Central memory CD4-positive, alpha-beta T cell (primary cell): ENCODE measurements around the gene ZNF212.
"Not testable (repeated sequence)": the region's sequence is repeated elsewhere in the genome, so short reads cannot be mapped to it uniquely, and the experiment has no call there.

ENCODE experiments used
- DNase-seq: peaks from one replicate; pipeline ENCODE4 v3.0.0; 2022

Gene ZNF212

DNA sequence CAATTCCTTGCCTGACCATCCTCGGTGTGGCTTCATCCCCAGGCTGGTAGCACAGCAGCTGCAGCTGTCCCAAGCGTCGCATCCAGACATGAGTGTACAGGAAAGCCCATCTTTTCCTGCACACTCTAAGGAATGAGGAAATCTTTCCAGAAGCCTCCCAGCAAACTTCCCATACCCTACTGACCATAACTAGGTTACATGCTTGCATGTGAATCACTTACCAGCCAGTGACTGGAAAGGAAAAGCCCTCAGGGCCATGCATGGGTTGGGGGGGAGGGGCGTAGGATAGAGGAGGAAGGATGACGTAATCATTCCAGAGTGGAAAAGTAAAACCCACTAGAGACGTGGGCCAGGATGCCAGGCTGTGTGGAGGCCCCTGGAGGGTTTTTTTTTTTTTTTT, 18.9 kb upstream of the ZNF212 start:
- DNase-seq = no peak

DNA sequence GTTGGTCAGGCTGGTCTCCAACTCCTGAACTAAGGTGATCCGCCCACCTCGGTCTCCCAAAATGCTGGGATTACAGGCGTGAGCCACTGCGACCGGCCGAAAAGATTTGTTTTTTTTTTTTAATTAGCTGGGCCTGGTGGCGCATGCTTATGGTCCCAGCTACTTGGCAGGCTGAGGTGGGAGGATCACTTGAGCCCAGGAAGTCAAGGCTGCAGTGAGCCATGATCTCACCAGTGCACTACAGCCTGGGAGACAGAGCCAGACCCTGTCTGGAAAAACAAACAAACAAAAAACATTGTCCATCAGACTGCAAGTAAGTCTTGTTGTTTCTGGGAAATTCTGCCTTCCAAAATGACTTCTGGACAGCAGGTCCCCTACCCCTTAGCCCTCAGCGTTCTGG, 16.3 kb upstream of the ZNF212 start:
- DNase-seq = no peak

DNA sequence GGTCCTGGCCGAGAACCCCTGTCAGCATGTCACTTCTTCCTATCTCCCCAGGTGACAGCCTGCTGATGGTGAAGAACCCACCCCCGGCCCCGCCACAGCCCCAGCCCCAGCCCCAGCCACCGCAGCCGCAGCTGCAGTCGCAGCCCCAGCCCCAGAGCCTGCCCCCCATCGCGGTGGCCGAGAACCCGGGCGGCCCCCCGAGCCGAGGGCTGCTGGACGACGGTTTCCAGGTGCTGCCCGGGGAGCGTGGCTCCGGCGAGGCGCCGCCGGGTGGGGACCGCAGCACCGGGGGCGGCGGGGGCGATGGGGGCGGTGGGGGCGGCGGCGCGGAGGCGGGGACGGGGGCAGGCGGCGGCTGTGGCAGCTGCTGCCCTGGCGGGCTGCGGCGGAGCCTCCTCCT, 15.7 kb upstream of the ZNF212 start:
- no peak for DNase-seq

DNA sequence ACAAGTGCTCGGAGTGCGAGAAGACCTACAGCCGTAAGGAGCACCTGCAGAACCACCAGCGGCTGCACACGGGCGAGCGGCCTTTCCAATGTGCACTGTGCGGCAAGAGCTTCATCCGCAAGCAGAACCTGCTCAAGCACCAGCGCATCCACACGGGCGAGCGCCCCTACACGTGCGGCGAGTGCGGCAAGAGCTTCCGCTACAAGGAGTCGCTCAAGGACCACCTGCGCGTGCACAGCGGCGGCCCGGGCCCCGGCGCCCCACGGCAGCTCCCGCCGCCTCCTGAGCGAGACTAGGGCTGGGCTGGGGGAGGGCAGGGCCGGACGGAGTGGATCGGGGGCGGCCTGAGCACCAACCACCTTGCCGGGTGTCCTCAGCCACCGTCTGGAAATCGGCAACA, 15.1 kb upstream of the ZNF212 start:
- no peak for DNase-seq

DNA sequence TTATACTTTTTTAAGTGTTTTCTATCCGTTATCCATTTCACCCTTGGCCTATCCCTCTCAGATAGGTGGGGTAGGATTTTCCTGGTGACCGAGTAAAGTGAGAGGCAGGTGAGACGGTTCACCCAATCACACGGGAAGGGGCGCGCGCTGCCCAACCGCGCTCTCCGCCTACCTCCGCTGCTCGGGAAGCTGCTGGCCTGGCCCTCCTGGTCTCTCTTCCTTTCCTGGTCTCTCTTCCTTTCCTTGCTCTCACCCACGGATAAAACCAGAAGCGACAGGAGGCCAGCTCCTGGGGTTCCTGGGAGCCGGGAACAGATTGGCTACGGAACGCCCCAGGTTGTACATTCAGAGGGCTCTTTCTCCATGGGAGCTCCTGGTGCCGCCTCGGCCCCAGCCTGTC, 14.3 kb upstream of the ZNF212 start:
- no peak for DNase-seq

DNA sequence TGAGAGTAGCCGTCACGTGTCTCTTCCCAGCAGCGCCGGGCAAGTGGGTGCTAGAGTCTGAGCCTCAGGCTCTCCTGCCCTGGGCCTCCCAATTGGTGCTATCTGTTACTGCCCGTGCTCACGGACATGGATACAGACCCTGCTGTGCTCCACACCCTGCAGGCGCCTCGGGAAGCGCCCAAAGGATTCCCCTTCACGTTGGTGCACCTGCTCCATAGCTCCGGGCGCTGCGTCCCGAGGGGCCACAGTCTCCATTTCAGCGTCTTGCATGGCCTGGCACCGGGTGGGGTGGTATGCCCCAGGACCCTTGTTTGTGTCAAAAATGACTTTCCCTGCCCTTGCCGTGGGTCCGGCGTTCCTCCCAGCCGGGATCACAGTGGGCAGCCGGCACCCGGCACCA, 13.8 kb upstream of the ZNF212 start:
- no peak for DNase-seq

DNA sequence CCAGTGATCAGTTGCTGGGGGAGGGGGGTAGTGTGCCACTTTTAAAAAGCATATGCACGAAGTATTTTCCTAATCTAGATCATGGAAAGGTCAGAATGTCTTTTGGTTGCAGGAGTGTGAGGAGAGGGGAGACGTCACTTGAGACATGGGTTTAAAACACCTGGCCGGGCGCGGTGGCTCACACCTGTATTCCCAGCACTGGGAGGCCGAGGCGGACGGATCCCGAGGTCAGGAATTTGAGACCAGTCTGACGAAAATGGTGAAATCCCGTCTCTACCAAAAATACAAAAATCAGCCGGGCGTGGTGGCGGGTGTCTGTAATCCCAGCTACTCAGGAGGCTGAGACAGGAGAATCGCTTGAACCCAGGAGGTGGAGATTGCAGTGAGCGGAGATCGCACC, 13.1 kb upstream of the ZNF212 start:
- DNase-seq = not testable (repeated sequence)

DNA sequence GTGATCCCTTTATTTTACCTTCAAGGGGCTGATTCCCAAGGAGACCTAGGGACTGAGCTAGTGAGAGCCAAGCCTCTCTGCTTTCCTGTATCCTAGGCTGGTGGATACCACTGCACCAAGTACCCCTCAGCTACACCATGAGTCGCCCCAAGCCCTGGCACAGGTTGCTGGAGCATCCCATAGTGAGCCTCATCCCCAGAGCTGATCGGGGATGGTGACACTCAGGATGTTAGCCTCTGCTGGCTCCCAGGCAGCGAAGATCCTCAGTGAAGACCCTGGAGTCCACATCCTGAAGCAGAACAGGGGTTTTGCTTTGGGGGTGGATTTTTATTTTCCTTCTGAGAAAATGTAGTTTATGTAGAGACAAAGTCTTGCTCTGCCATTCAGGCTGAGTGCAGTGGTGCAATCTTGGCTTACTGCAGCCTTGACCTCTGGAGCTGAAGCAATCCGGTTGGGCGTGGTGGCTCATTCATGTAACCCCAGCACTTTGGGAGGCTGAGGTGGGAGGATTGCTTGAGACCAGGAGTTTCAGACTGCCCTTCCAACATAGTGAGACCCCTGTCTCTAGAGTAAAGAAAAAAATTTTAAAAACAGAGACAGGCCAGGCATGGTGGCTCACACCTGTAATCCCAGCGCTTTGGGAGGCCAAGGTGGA, 12.5 kb upstream of the ZNF212 start:
- DNase-seq = no peak

DNA sequence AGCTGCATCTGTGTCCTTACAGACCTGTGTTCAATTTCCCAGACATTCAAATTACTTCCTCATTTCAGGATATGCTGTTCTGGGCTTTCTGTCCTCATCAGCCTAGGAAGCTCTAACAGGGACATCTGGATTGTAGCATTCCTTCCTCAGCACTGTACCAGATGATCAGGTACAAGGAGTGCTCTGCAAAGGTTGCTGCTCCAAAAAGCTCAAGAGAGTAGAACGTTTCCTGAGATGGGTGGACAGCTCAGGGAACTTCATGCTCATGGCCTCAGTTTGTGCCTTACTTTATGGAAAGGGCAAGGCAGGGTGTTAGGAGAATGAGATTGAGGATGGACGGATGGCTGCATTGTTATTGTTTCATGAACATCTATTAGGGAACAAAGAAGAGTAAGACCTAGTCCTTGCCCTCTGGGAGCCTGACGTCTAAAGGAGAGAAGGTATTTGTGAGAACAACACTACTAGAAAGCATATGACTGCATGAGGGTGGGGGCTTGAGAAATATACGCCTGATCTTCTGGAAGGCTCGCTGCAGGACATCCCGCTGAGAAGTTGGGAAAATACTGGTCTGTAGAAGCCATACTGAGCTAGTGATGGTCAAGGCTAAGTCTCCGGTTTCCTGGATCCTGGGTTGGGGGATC, 10.5 kb upstream of the ZNF212 start:
- no peak for DNase-seq

DNA sequence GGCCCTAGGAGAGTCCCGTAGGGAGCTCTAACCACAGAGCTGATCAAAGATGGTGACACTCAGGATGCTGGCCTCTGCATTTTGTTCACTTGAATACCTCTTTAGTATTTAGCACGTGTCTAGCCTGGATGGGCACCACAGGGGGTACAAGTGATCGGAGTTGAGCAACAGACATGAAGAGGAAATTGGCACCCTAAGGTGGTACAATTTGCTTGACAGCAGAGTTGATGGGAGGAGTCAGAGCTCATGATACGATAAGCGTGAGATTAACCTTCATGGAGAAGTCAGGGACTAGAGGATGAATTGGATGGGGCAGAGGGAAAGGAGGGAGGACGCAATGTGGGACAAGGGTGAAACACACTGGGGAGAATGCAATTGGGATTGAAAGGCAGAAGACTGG, 9.9 kb upstream of the ZNF212 start:
- DNase-seq = no peak

DNA sequence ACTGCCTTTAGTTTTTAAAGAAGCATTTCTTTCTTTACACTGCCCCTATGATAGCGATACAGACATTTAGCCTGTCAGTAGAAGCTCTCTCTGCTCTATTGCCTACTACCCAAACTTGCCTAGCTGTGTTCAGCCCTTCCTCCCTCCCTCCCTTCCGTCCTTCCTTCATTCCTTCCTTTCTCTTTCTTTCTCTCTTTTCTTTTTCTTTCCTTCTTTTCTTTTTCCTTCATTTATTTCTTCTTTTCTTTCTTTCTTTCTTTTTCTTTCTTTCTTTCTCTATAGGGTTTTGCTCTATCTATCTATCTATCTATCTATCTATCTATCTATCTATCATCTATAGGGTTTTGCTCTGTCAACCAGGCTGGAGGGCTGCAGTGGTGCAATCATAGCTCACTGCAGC, 7.1 kb upstream of the ZNF212 start:
- no peak for DNase-seq

DNA sequence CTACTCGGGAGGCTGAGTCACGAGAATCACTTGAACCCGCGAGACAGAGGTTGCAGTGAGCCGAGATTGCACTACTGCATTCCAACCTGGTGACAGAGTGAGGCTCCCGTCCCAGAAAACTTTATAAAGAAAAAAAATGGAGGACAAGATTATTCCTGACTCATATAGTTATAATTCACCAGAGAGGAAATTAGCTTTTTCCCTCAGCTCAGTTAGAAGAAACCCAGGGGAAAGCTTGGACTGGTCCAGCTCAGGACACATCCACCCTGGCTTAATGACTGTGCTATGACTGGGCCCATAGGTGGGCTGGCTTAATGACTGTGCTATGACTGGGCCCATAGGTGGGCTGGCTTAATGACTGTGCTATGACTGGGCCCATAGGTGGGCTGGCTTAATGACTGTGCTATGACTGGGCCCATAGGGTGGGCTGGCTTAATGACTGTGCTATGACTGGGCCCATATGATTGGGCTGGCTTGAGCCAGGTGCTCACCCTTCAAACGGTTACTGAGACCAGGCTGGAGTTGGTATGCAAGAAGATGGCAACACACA, 5.7 kb upstream of the ZNF212 start:
- not testable (repeated sequence) for DNase-seq

DNA sequence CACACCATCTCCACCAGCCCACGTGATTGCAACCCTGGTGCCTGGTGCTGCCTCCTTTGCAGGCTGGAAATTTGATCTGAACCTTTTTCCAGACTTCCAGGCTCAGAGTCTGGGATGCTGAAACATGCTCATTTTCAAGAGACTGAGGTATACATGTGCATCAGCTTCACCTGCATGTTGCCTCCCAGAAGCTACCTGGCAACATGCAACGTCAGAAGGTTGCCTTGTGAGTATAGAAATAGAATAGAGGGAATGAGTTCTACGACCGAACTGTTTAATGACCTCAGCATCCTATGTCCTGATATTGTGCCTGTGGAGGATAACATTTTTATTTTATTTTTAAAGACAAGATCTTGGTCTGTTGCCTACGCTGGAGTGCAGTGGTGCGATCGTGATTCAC, 1.9 kb upstream of the ZNF212 start:
- DNase-seq = no peak

DNA sequence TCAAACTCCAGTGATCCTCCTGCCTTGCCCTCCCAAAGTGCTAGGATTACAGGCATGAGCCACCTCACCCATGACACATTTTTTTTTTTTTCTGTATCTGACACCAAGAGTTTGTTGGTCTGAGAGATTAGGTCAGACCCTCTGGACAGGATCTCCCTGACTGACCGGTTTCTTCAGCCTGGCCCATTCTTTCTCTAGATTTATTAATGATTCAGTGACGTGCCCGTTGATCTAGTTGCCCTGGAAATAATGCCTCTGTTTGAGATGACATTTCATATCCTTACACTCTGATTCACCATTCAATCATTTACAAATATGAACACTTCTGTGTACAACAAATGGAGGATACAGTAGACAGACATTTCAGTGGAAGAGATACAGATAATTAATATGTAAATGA, 1.4 kb upstream of the ZNF212 start:
- DNase-seq = no peak

DNA sequence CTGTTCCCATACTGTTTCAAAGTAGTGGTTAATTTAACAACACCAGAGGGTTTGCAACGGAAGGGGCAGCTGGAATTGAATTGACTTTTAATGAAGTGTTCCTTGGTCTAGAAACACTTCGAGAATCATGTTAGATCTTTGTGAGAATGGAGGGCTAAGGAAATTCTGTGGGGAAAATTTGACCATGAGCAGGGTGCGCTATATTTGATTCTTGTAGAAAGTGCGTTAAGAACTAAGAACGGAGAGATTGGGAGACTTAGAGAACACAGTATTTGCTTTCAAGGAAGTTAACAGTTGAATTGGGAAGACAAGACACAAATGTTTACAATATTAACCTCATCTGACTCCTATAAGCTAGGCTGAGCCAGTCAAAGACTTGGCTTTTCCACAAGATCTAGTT, 1.2 kb downstream of the ZNF212 start:
- DNase-seq = no peak

DNA sequence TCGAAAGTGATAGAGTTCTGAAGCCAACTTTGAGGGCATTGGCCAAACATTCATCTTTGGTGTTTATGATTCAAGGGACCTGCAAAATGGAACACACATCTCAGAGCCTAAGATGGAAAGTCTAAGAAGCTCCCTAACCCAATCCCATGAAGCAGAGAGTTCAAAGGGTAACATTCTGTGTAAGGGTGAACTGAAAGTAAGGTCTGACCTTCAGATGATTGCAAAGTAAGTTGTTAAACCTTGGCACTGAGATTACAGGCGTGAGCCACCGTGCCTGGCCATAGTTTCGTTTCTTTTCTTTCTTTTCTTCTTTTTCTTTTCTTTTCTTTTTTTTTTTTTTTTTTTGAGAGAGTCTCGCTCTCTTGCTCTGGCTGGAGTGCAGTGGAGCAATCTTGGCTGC, 2.2 kb downstream of the ZNF212 start:
- DNase-seq = no peak

DNA sequence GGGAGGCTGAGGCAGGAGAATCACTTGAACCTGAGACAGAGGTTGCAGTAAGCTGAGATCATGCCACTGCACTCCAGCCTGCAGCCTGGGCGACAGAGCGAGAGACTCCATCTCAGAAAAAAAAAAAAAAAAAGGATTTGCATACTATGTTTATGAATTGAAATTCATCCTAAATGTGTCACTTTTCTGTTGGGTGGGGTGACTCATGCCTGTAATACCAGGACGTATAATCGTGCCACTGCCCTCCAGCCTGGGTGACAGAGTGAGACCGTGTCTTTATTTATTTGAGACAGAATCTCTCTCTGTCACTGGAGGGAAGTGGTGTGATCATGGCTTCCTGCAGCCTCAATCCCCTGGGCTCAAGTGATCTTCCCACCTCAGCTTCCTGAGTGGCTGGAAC, 5.8 kb downstream of the ZNF212 start:
- DNase-seq = no peak

DNA sequence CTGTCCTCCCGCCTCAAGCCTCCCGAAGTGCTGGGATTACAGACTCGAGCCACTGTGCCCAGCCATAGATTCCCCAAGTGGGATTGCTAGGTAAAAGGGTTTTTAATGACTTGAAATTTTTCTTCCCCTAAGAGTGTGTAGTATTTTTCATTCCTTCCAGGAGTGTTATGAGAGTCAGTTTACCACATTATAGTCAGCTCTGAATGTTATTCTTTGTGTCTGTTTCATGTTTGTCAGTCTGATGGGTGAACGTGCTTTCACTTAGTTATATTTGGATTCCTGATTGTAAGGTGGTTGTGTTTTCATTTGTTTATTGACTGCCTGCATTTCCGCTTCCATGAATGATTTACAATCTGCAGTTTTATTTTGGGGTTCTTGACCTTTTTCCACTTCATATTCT, 6.3 kb downstream of the ZNF212 start:
- no peak for DNase-seq

DNA sequence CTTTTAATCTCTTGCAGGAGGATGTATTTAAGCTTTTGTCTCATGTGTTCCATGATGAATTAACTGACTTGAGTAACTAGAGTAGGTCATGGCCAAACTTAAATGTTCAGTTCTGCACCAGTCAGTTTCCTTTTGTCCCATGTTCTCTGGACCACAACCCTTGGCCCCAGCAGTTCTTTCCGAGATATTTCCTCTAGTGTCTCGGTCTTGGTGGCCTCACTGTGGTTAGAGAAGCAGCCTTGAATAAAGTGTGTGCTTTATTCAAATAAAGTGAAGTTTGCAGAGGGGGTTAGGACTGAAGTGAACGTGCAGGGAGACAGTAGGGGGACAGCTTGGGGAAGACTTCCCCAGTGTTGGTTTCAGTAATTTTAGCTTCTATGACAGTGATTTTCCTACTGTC, 9.3 kb downstream of the ZNF212 start:
- DNase-seq = no peak

DNA sequence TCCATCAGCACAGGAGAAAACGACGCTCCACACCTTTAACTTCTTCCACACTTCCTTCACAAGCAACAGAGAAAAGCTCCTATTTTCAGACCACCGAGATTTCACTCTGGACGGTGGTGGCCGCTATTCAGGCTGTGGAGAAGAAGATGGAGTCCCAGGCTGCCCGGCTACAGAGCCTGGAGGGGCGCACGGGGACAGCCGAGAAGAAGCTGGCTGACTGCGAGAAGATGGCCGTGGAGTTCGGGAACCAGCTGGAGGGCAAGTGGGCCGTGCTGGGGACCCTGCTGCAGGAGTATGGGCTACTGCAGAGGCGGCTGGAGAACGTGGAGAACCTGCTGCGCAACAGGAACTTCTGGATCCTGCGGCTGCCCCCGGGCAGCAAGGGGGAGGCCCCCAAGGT, 10.7 kb downstream of the ZNF212 start:
- not testable (repeated sequence) for DNase-seq

DNA sequence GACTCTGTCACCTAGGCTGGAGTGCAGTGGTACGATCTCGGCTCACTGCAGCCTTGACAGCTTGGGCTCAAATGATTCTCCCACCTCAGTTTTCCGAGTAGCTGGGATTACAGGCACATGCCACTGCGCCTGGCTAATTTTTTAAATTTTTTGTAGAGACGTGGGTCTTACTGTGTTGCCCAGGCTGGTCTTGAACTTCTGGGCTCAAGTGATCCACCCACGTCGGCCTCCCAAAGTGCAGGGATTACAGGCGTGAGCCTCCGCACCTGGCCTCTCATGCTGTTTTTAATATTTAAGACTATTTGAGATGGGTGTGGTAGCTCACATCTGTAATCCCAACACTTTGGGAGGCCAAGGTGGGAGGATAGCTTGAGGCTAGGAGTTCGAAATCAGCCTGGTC, 12.1 kb downstream of the ZNF212 start:
- DNase-seq = not testable (repeated sequence)

DNA sequence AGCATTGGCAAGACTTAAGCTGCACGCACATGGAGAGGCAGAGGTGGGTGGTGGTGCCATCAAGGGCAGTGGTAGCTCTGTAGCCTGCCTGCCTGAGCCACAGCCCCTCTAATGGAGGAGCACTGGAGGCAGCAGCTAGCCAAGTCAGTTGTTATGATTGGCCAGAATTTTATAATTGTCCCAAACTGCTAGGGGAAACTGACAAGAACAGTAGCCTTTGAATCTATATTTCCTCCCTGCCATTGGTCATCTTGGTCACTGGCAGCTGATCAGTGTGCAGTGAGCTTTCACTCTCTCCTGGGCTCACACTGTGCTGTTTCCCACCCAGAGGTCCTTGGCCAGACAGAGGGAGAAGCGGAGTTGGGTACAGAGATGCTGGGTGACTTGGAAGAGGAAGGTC, 12.9 kb downstream of the ZNF212 start:
- no peak for DNase-seq

DNA sequence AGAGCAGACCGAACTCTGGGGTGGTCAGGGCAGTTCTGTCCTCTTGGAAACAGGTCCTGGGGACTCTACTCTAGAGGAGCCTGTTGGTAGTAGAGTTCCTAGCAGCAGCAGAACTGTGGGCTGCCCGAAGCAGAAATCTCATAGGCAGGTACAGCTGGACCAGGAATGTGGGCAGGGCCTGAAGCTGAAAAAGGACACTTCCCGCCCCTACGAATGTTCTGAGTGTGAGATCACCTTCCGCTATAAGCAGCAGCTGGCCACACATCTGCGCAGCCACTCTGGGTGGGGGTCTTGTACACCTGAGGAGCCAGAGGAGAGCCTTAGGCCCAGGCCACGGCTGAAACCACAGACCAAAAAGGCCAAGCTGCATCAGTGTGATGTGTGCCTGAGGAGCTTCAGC, 14.2 kb downstream of the ZNF212 start:
- DNase-seq = no peak

DNA sequence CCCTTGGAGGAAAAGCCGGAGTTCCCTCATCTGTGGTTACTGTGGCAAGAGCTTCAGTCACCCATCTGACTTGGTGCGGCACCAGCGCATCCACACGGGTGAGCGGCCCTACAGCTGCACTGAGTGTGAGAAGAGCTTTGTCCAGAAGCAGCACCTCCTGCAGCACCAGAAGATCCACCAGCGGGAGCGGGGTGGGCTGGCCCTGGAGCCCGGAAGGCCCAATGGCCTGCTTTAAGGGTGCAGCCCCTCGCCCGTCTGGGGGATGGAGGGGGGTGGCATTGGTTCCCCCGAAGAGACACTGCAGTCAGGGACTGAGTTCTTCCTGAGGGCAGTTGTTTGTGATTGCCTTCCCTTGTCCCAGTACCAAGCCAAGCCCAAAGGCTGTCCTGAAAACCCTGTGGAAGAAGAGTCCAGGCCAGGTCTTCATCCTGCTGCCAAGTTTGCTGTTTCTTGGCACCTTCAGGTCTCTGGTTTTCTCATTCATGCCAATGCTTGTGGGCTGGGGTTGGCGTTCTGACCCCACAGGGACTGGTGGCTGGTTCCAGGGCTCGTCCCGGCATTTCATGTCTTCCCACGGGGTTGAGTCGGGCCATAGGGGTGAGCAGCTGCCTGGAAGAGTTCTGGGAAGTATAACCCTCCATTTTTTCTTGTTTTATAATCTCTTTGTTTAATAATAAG, 14.9 kb downstream of the ZNF212 start:
- DNase-seq = no peak
